PFSK-1 (cell line): ENCODE data around the gene TMEM38B.

Source experiments
- FOXP2 ChIP-seq: optimal IDR thresholded peaks from 2 replicates; pipeline ENCODE3; 2011; ENCODE audit warnings: borderline replicate concordance, control low read depth, inconsistent platforms; ENCODE audit not compliant: insufficient read depth; ENCODE audit errors: extremely low read length, extremely low read depth
- POLR2AphosphoS5 ChIP-seq: IDR thresholded peaks from 2 replicates; pipeline ENCODE4 v1.6.1; 2012; ENCODE audit warnings: low read depth, mild to moderate bottlenecking, control low read depth, low read length, moderate library complexity
- SIN3A ChIP-seq: IDR thresholded peaks from 2 replicates; pipeline ENCODE4 v1.6.1; 2012; ENCODE audit warnings: mild to moderate bottlenecking, low read length, moderate library complexity, borderline replicate concordance; ENCODE audit not compliant: insufficient read depth
- TAF1 ChIP-seq: IDR thresholded peaks from 2 replicates; pipeline ENCODE4 v1.6.1; 2012; ENCODE audit warnings: low read length, control low read depth, borderline replicate concordance; ENCODE audit not compliant: insufficient read depth
- TF ChIP-seq, protein P1 (sequence below), 2 experiments: IDR thresholded peaks; 2 replicates each; pipeline versions ENCODE4 v1.6.1 to v1.8.0; 2011 to 2012; ENCODE audit warnings: low read depth in 2 of 2, low read length in 2 of 2, control low read depth in 1 of 2, inconsistent platforms in 1 of 2, mild to moderate bottlenecking in 1 of 2, moderate library complexity in 1 of 2; ENCODE audit not compliant: insufficient read depth in 1 of 2

TMEM38B gene

GRCh38 chr9:105656131-105656921, 38.0 kb upstream of the TMEM38B start:
- TF ChIP-seq POLR2AphosphoS5: no peak
- TF ChIP-seq, protein P1, sequence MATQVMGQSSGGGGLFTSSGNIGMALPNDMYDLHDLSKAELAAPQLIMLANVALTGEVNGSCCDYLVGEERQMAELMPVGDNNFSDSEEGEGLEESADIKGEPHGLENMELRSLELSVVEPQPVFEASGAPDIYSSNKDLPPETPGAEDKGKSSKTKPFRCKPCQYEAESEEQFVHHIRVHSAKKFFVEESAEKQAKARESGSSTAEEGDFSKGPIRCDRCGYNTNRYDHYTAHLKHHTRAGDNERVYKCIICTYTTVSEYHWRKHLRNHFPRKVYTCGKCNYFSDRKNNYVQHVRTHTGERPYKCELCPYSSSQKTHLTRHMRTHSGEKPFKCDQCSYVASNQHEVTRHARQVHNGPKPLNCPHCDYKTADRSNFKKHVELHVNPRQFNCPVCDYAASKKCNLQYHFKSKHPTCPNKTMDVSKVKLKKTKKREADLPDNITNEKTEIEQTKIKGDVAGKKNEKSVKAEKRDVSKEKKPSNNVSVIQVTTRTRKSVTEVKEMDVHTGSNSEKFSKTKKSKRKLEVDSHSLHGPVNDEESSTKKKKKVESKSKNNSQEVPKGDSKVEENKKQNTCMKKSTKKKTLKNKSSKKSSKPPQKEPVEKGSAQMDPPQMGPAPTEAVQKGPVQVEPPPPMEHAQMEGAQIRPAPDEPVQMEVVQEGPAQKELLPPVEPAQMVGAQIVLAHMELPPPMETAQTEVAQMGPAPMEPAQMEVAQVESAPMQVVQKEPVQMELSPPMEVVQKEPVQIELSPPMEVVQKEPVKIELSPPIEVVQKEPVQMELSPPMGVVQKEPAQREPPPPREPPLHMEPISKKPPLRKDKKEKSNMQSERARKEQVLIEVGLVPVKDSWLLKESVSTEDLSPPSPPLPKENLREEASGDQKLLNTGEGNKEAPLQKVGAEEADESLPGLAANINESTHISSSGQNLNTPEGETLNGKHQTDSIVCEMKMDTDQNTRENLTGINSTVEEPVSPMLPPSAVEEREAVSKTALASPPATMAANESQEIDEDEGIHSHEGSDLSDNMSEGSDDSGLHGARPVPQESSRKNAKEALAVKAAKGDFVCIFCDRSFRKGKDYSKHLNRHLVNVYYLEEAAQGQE (IDR thresholded peaks at IDR 0.05; ENCODE audit: insufficient read depth in 1 of 2, low read depth in 2 of 2, low read length in 2 of 2): no peak

DNA sequence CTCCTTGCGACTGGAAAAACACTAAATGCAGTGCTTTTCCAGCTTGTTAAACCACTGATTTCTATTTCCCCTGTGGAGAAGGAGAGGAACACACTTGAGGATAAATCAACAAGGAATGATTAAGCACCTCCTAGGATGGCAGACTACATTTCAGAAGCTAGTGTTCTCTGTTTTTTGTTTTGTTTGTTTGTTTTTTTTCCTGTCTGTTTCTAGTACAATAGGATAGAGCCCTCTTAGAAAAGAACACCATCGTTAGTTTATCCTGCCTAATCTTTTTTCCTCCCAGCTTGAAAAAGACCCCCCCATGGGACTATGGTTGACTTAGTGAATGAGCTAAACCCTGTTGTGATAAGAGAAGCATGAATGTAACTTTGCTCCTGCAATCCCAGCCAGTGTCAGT, 36.0 kb upstream of the TMEM38B start:
- TF ChIP-seq, protein P1 (IDR thresholded peaks at IDR 0.05; ENCODE audit: insufficient read depth in 1 of 2, low read depth in 2 of 2, low read length in 2 of 2): no peak
- TF ChIP-seq FOXP2 (no peak), TAF1 (no peak), POLR2AphosphoS5 (no peak), SIN3A (no peak)

DNA sequence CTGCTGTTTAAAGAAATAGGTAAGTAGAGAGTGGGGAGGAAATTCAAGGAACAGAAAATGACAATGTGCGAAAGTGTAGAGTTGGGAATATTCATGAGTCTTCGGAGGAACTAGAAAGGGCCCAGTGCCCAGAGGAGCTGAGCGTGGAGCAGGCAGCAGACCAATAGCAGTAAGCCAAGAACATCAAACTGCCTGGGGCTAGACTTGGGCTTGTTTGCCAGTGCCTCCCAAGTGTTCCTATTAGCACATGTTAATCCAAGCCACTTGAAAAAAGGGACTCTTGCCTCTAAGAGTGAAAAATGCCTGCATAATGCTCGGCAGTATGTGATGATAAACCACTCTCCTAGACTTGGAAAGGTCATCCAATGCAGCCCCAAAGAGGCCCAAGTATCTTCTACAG, 33.3 kb upstream of the TMEM38B start:
- no peak for TF ChIP-seq POLR2AphosphoS5

DNA sequence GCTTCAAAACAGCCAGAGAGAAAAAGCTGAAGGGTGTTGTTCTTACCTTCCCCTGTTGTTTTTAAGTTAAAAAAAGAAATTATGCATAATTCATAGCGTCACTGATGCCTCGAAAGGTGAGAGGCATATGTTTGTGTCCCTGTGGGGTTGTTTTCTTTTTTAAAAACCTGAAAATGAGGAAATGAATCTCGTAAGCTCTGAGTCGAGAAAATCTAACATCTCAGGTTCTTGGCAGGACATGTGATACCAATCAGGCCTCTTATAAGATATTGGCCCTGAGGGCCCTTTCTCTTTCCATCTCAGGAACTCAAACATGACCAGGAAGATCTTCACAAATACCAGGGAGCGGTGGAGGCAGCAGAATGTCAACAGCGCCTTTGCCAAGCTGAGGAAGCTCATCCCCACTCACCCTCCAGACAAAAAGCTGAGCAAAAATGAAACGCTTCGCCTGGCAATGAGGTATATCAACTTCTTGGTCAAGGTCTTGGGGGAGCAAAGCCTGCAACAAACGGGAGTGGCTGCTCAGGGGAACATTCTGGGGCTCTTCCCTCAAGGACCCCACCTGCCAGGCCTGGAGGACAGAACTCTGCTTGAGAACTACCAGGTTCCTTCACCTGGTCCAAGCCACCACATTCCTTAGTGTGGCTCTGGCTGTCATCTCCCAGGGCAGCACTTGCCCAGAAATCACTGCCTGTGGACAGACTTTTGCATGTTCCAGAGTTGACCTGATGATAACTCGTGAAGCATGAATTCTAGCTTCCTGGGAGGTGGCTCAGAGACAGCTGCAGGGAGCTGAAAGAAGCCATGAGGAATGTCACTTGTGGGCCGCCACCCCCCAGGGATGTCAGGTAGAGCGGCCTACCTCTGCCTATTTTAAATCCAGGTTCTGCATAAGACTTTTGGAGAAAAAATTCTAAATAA, 31.9 kb upstream of the TMEM38B start, which contains the start of gene TAL2:
TSS of gene TAL2 (plus strand) at position 274 of the 921 bp plus-strand sequence. CDS start at position 314, 40 bp downstream.
- TF ChIP-seq, protein P1 (IDR thresholded peaks at IDR 0.05; ENCODE audit: insufficient read depth in 1 of 2, low read depth in 2 of 2, low read length in 2 of 2): no peak
- no peak for TF ChIP-seq SIN3A
- no peak for TF ChIP-seq POLR2AphosphoS5
- TF ChIP-seq TAF1: no peak
- TF ChIP-seq FOXP2: no peak

DNA sequence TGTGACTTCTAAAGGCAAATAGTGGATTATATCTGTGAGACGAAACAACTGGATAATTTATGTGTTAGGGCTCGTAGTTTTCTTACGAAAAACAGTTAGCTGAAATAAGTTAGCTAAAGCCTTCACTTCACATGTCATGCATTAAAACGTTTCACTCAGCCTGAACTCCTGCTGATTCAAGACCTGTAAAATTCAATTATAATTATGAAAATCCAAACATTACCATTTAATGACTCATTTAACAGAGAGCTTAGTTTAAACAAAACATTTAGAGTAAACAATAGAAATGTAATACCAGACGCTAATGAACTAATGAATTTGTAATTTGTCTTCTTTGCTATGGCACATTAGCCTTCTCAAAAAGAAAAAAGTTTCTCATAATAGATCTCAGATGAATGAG, 30.4 kb upstream of the TMEM38B start:
- TF ChIP-seq, protein P1 (IDR thresholded peaks at IDR 0.05; ENCODE audit: insufficient read depth in 1 of 2, low read depth in 2 of 2, low read length in 2 of 2): no peak
- TF ChIP-seq POLR2AphosphoS5 (no peak), FOXP2 (no peak)
